HG02981 (cell line): ENCODE results near the gene ERFL.
A peak's percentile ranks its signal among the peaks of the same experiment; 100 is the strongest.
"Not testable (repeated sequence)": the region's sequence is repeated elsewhere in the genome, so short reads cannot be mapped to it uniquely, and the experiment has no call there.

Experiments
- ATAC-seq: cut with Tn5 transposase; IDR thresholded peaks from one replicate; pipeline ENCODE4 v1.9.1; 2021; ENCODE audit warnings: mild to moderate bottlenecking, moderate library complexity; ENCODE audit not compliant: unreplicated experiment

Gene ERFL

GRCh38 chr19:41879670-41880328, 48.5 kb downstream of the ERFL start:
- no peak for ATAC-seq

GRCh38 chr19:41879080-41879479, 49.2 kb downstream of the ERFL start:
- ATAC-seq = no peak

GRCh38 chr19:41877916-41878905, 50.0 kb downstream of the ERFL start:
- ATAC-seq = no peak

GRCh38 chr19:41876847-41877832, 51.1 kb downstream of the ERFL start, which contains the start of gene CD79A:
Gene CD79A, plus strand, starts transcription at chr19:41877279. Its CDS starts 26 bp downstream, at chr19:41877305.
- peak; percentile 59 for ATAC-seq

- ATAC-seq = not testable (repeated sequence)
Observed at GRCh38 chr19:41875973-41876372, 52.3 kb downstream of the ERFL start.

GRCh38 chr19:41872775-41873647, 55.2 kb downstream of the ERFL start:
- no peak for ATAC-seq

- ATAC-seq = no peak
Observed at GRCh38 chr19:41872384-41872774, 55.9 kb downstream of the ERFL start.

- ATAC-seq = no peak
Observed at GRCh38 chr19:41871573-41872383, 56.5 kb downstream of the ERFL start.

- ATAC-seq = no peak
Observed at GRCh38 chr19:41870401-41870873, 57.8 kb downstream of the ERFL start.

GRCh38 chr19:41869374-41869955, 58.8 kb downstream of the ERFL start:
- ATAC-seq = no peak

- ATAC-seq = no peak
Observed at GRCh38 chr19:41868989-41869300, 59.3 kb downstream of the ERFL start.

GRCh38 chr19:41868120-41868988, 59.9 kb downstream of the ERFL start:
- ATAC-seq = no peak

- ATAC-seq = no peak
Observed at GRCh38 chr19:41866284-41866683, 62.0 kb downstream of the ERFL start.

- ATAC-seq = no peak
Observed at GRCh38 chr19:41864374-41864773, 63.9 kb downstream of the ERFL start.

- no peak for ATAC-seq
Observed at GRCh38 chr19:41863209-41863931, 64.9 kb downstream of the ERFL start.

- ATAC-seq = no peak
Observed at GRCh38 chr19:41862445-41862986, 65.7 kb downstream of the ERFL start.

- ATAC-seq = no peak
Observed at GRCh38 chr19:41861846-41862245, 66.4 kb downstream of the ERFL start.
